ENCODE results near the gene CTNS. TPM values are rescaled to one million over a fixed set of nuclear protein-coding genes. Genes with fewer than 3 reads are reported as not detected.
"Not testable (repeated sequence)": the region's sequence is repeated elsewhere in the genome, so short reads cannot be mapped to it uniquely, and the experiment has no call there.

Gene CTNS
- total RNA-seq, 1 experiment from 2014 or later, result 5.1 TPM

GRCh38 chr17:3697103-3697476 is 60.5 kb downstream of the CTNS start:
- H3K27me3 Mint-ChIP-seq (ENCODE audit: unreplicated experiment), result no peaks in the 10 kb centered on the region
- no TSS peak for BruUV-seq (replicated peaks)
- CTCF ChIA-PET, result no interaction called here
- no peak for TF ChIP-seq CTCF (IDR thresholded peaks at IDR 0.05; ENCODE audit: unreplicated experiment)
- DNase-seq, result no peak
- no peaks in the 10 kb centered on the region for H3K9me3 Mint-ChIP-seq (ENCODE audit: low read depth, unreplicated experiment)
- peaks cover 19% of the 10 kb centered on the region for H3K36me3 Mint-ChIP-seq (ENCODE audit: insufficient read depth, unreplicated experiment)
- H3K4me3 Mint-ChIP-seq (ENCODE audit: low read depth, unreplicated experiment), result no peak overlapping the region
- H3K27ac Mint-ChIP-seq (ENCODE audit: unreplicated experiment), result no peak overlapping the region
- intact Hi-C loops (cut with micrococcal nuclease; ENCODE audit: unreplicated experiment), result no loop called here
- H3K4me1 Mint-ChIP-seq (ENCODE audit: low read depth, unreplicated experiment), result no peaks in the 10 kb centered on the region

GRCh38 chr17:3698139-3698538 is 61.6 kb downstream of the CTNS start:
- CTCF ChIA-PET, result no interaction called here
- Mint-ChIP-seq H3K27ac (ENCODE audit: unreplicated experiment) (no peak overlapping the region), H3K9me3 (ENCODE audit: low read depth, unreplicated experiment) (no peaks in the 10 kb centered on the region), H3K4me3 (ENCODE audit: low read depth, unreplicated experiment) (no peak overlapping the region), H3K27me3 (ENCODE audit: unreplicated experiment) (no peaks in the 10 kb centered on the region), H3K4me1 (ENCODE audit: low read depth, unreplicated experiment) (no peaks in the 10 kb centered on the region), H3K36me3 (ENCODE audit: insufficient read depth, unreplicated experiment) (peaks cover 19% of the 10 kb centered on the region)
- TF ChIP-seq CTCF (IDR thresholded peaks at IDR 0.05; ENCODE audit: unreplicated experiment), result no peak
- DNase-seq, result no peak
- BruUV-seq (replicated peaks), result no TSS peak
- intact Hi-C loops (cut with micrococcal nuclease; ENCODE audit: unreplicated experiment), result no loop called here

GRCh38 chr17:3699951-3700350 is 63.4 kb downstream of the CTNS start:
- peaks cover 15% of the 10 kb centered on the region for H3K36me3 Mint-ChIP-seq (ENCODE audit: insufficient read depth, unreplicated experiment)
- no peak overlapping the region for H3K27ac Mint-ChIP-seq (ENCODE audit: unreplicated experiment)
- H3K9me3 Mint-ChIP-seq (ENCODE audit: low read depth, unreplicated experiment), result no peaks in the 10 kb centered on the region
- no peak for TF ChIP-seq CTCF (IDR thresholded peaks at IDR 0.05; ENCODE audit: unreplicated experiment)
- CTCF ChIA-PET, result no interaction called here
- no TSS peak for BruUV-seq (replicated peaks)
- DNase-seq, result no peak
- H3K4me1 Mint-ChIP-seq (ENCODE audit: low read depth, unreplicated experiment), result no peaks in the 10 kb centered on the region
- H3K4me3 Mint-ChIP-seq (ENCODE audit: low read depth, unreplicated experiment), result no peak overlapping the region
- intact Hi-C loops (cut with micrococcal nuclease; ENCODE audit: unreplicated experiment), result no loop called here
- no peaks in the 10 kb centered on the region for H3K27me3 Mint-ChIP-seq (ENCODE audit: unreplicated experiment)

GRCh38 chr17:3702041-3702539 is 65.5 kb downstream of the CTNS start:
- BruUV-seq (replicated peaks); H3K36me3 Mint-ChIP-seq (ENCODE audit: insufficient read depth, unreplicated experiment); H3K4me1 Mint-ChIP-seq (ENCODE audit: low read depth, unreplicated experiment); intact Hi-C loops (cut with micrococcal nuclease; ENCODE audit: unreplicated experiment); H3K27me3 Mint-ChIP-seq (ENCODE audit: unreplicated experiment); DNase-seq; H3K27ac Mint-ChIP-seq (ENCODE audit: unreplicated experiment); H3K4me3 Mint-ChIP-seq (ENCODE audit: low read depth, unreplicated experiment); H3K9me3 Mint-ChIP-seq (ENCODE audit: low read depth, unreplicated experiment): not testable (repeated sequence)
- CTCF ChIA-PET, result interaction anchor here (0.5 kb wide), 1 partner anchor 9 kb away, joined by 3 read pairs; no protein-coding TSS in a partner anchor

GRCh38 chr17:3704931-3705717 is 68.6 kb downstream of the CTNS start:
- no peak overlapping the region for H3K4me3 Mint-ChIP-seq (ENCODE audit: low read depth, unreplicated experiment)
- H3K9me3 Mint-ChIP-seq (ENCODE audit: low read depth, unreplicated experiment), result no peaks in the 10 kb centered on the region
- no TSS peak for BruUV-seq (replicated peaks)
- no peaks in the 10 kb centered on the region for H3K27me3 Mint-ChIP-seq (ENCODE audit: unreplicated experiment)
- intact Hi-C loops (cut with micrococcal nuclease; ENCODE audit: unreplicated experiment), result no loop called here
- H3K4me1 Mint-ChIP-seq (ENCODE audit: low read depth, unreplicated experiment), result no peaks in the 10 kb centered on the region
- no peak for TF ChIP-seq CTCF (IDR thresholded peaks at IDR 0.05; ENCODE audit: unreplicated experiment)
- H3K27ac Mint-ChIP-seq (ENCODE audit: unreplicated experiment), result no peak overlapping the region
- H3K36me3 Mint-ChIP-seq (ENCODE audit: insufficient read depth, unreplicated experiment), result no peaks in the 10 kb centered on the region
- no peak for DNase-seq
- CTCF ChIA-PET, result no interaction called here

GRCh38 chr17:3705718-3705984 is 69.1 kb downstream of the CTNS start:
- CTCF ChIA-PET; BruUV-seq (replicated peaks); intact Hi-C loops (cut with micrococcal nuclease; ENCODE audit: unreplicated experiment): not testable (repeated sequence)

More at GRCh38 chr17:3705718-3705984, 69.1 kb downstream of the CTNS start:
- H3K4me1 Mint-ChIP-seq (ENCODE audit: low read depth, unreplicated experiment); H3K27ac Mint-ChIP-seq (ENCODE audit: unreplicated experiment); H3K36me3 Mint-ChIP-seq (ENCODE audit: insufficient read depth, unreplicated experiment); DNase-seq; H3K9me3 Mint-ChIP-seq (ENCODE audit: low read depth, unreplicated experiment); H3K4me3 Mint-ChIP-seq (ENCODE audit: low read depth, unreplicated experiment); H3K27me3 Mint-ChIP-seq (ENCODE audit: unreplicated experiment): not testable (repeated sequence)

Data from Calu3 (cell line).